Measurements from ENCODE around the gene IBSP.
A peak's percentile ranks its signal among the peaks of the same experiment; 100 is the strongest.

IBSP gene

GRCh38 chr4:87851953-87852352, 52.6 kb downstream of the IBSP start:
- Histone ChIP-seq H3K36me3 (ENCODE audit: insufficient read depth) (no peaks in the 10 kb centered on the region), H3K9ac (no peak overlapping the region), H3K4me3 (IDR thresholded peaks at IDR 0.05; ENCODE audit: insufficient read depth, low read depth, low read length) (no peak overlapping the region), H3K4me1 (ENCODE audit: low read depth, poor library complexity, severe bottlenecking) (peaks cover 4% of the 10 kb centered on the region), H3K4me2 (no peak overlapping the region), H3K79me2 (ENCODE audit: insufficient read depth, low read depth) (no peaks in the 10 kb centered on the region), H2AFZ (ENCODE audit: low read depth) (no peak overlapping the region), H4K20me1 (ENCODE audit: insufficient read depth) (no peaks in the 10 kb centered on the region), H3K27ac (no peak overlapping the region), H3K27me3 (ENCODE audit: insufficient read depth, low read depth) (no peaks in the 10 kb centered on the region)
- TF ChIP-seq CTCF (conservative IDR thresholded peaks at IDR 0.05; ENCODE audit: low read depth, low read length), result no peak

- TF ChIP-seq CTCF (conservative IDR thresholded peaks at IDR 0.05; ENCODE audit: low read depth, low read length), result peak; percentile 65
- H2AFZ ChIP-seq (ENCODE audit: low read depth), result no peak overlapping the region; the same call in 1 of the 2 replicates
- H3K4me2 ChIP-seq, result no peak overlapping the region
- no peaks in the 10 kb centered on the region for H4K20me1 ChIP-seq (ENCODE audit: insufficient read depth)
- no peaks in the 10 kb centered on the region for H3K27me3 ChIP-seq (ENCODE audit: insufficient read depth, low read depth)
- no peak overlapping the region for H3K9ac ChIP-seq
- no peak overlapping the region for H3K27ac ChIP-seq
- no peaks in the 10 kb centered on the region for H3K36me3 ChIP-seq (ENCODE audit: insufficient read depth)
- H3K4me1 ChIP-seq (ENCODE audit: low read depth, poor library complexity, severe bottlenecking), result peaks cover 4% of the 10 kb centered on the region
- H3K79me2 ChIP-seq (ENCODE audit: insufficient read depth, low read depth), result no peaks in the 10 kb centered on the region
- no peak overlapping the region for H3K4me3 ChIP-seq (IDR thresholded peaks at IDR 0.05; ENCODE audit: insufficient read depth, low read depth, low read length)
Measured at GRCh38 chr4:87853108-87853507, 53.8 kb downstream of the IBSP start.

GRCh38 chr4:87853891-87854290, 54.5 kb downstream of the IBSP start:
- H3K4me1 ChIP-seq (ENCODE audit: low read depth, poor library complexity, severe bottlenecking), result no peaks in the 10 kb centered on the region
- no peak for TF ChIP-seq CTCF (conservative IDR thresholded peaks at IDR 0.05; ENCODE audit: low read depth, low read length)
- no peak overlapping the region for H3K9ac ChIP-seq
- H3K4me2 ChIP-seq, result no peak overlapping the region
- H3K27ac ChIP-seq, result no peak overlapping the region
- H3K79me2 ChIP-seq (ENCODE audit: insufficient read depth, low read depth), result no peaks in the 10 kb centered on the region
- H3K36me3 ChIP-seq (ENCODE audit: insufficient read depth), result no peaks in the 10 kb centered on the region
- no peaks in the 10 kb centered on the region for H4K20me1 ChIP-seq (ENCODE audit: insufficient read depth)
- no peaks in the 10 kb centered on the region for H3K27me3 ChIP-seq (ENCODE audit: insufficient read depth, low read depth)
- H2AFZ ChIP-seq (ENCODE audit: low read depth), result no peak overlapping the region
- no peak overlapping the region for H3K4me3 ChIP-seq (IDR thresholded peaks at IDR 0.05; ENCODE audit: insufficient read depth, low read depth, low read length)

GRCh38 chr4:87855559-87855958, 56.2 kb downstream of the IBSP start:
- Histone ChIP-seq H3K4me1 (ENCODE audit: low read depth, poor library complexity, severe bottlenecking) (no peaks in the 10 kb centered on the region), H3K9ac (no peak overlapping the region)

More at GRCh38 chr4:87855559-87855958, 56.2 kb downstream of the IBSP start:
- H3K27ac ChIP-seq, result no peak overlapping the region
- no peaks in the 10 kb centered on the region for H3K36me3 ChIP-seq (ENCODE audit: insufficient read depth)
- no peaks in the 10 kb centered on the region for H3K27me3 ChIP-seq (ENCODE audit: insufficient read depth, low read depth)
- no peak overlapping the region for H3K4me3 ChIP-seq (IDR thresholded peaks at IDR 0.05; ENCODE audit: insufficient read depth, low read depth, low read length)
- no peaks in the 10 kb centered on the region for H4K20me1 ChIP-seq (ENCODE audit: insufficient read depth)
- no peaks in the 10 kb centered on the region for H3K79me2 ChIP-seq (ENCODE audit: insufficient read depth, low read depth)
- no peak overlapping the region for H2AFZ ChIP-seq (ENCODE audit: low read depth)
- no peak for TF ChIP-seq CTCF (conservative IDR thresholded peaks at IDR 0.05; ENCODE audit: low read depth, low read length)
- no peak overlapping the region for H3K4me2 ChIP-seq
